ENCODE data around the gene PRELID2.
A peak's percentile ranks its signal among the peaks of the same experiment; 100 is the strongest.

Gene PRELID2

GRCh38 chr5:145793574-145793973 lies 41.6 kb downstream of the PRELID2 start:
- DNase-seq, result no peak

- DNase-seq, result no peak
Observed at GRCh38 chr5:145792840-145793239, 42.3 kb downstream of the PRELID2 start.

GRCh38 chr5:145791866-145792265 lies 43.3 kb downstream of the PRELID2 start:
- DNase-seq, result no peak

GRCh38 chr5:145787996-145788395 lies 47.1 kb downstream of the PRELID2 start:
- no peak for DNase-seq

GRCh38 chr5:145787507-145787906 lies 47.6 kb downstream of the PRELID2 start:
- no peak for DNase-seq

- DNase-seq, result peak in 2 of 4 experiments; percentile 1 to 6
Observed at GRCh38 chr5:145787001-145787400, 48.1 kb downstream of the PRELID2 start.

GRCh38 chr5:145780982-145781381 lies 54.2 kb downstream of the PRELID2 start:
- no peak for DNase-seq

GRCh38 chr5:145778144-145778900 lies 56.8 kb downstream of the PRELID2 start:
- no peak for DNase-seq

- DNase-seq, result no peak
Observed at GRCh38 chr5:145777445-145778063, 57.6 kb downstream of the PRELID2 start.

GRCh38 chr5:145776886-145777285 lies 58.3 kb downstream of the PRELID2 start:
- DNase-seq, result no peak

- peak; percentile 16 to 63 (median 46) for DNase-seq
Observed at GRCh38 chr5:145775893-145776444, 59.2 kb downstream of the PRELID2 start.

GRCh38 chr5:145775411-145775810 lies 59.7 kb downstream of the PRELID2 start:
- DNase-seq, result no peak

- no peak for DNase-seq
Observed at GRCh38 chr5:145774442-145774841, 60.7 kb downstream of the PRELID2 start.

- DNase-seq, result no peak
Observed at GRCh38 chr5:145772466-145772865, 62.7 kb downstream of the PRELID2 start.

GRCh38 chr5:145768863-145769262 lies 66.3 kb downstream of the PRELID2 start:
- no peak for DNase-seq

- no peak for DNase-seq
Observed at GRCh38 chr5:145764325-145764724, 70.8 kb downstream of the PRELID2 start.

GRCh38 chr5:145762833-145763232 lies 72.3 kb downstream of the PRELID2 start:
- no peak for DNase-seq

GRCh38 chr5:145761254-145761653 lies 73.9 kb downstream of the PRELID2 start:
- DNase-seq, result no peak

- no peak for DNase-seq
Observed at GRCh38 chr5:145760660-145761059, 74.5 kb downstream of the PRELID2 start.

- DNase-seq, result no peak
Observed at GRCh38 chr5:145752947-145753346, 82.2 kb downstream of the PRELID2 start.

GRCh38 chr5:145752534-145752933 lies 82.6 kb downstream of the PRELID2 start:
- DNase-seq, result no peak

GRCh38 chr5:145750199-145750598 lies 84.9 kb downstream of the PRELID2 start:
- DNase-seq, result no peak

- no peak for DNase-seq
Observed at GRCh38 chr5:145743396-145744061, 91.6 kb downstream of the PRELID2 start.
